Glutamatergic neuron (in vitro differentiated cells): ENCODE data around the gene USP36. TPM values are rescaled to one million over a fixed set of nuclear protein-coding genes. Genes with fewer than 3 reads are reported as not detected.
"Not testable (repeated sequence)": the region's sequence is repeated elsewhere in the genome, so short reads cannot be mapped to it uniquely, and the experiment has no call there.

Experiments used
- DNase-seq: peaks from one replicate; pipeline ENCODE4 v3.0.0; 2022
- H3K27ac Mint-ChIP-seq: one replicate; pipeline ENCODE4 v1.8.0; 2020; ENCODE audit warnings: mild to moderate bottlenecking, mixed read lengths, inconsistent platforms; ENCODE audit not compliant: unreplicated experiment
- H3K27me3 Mint-ChIP-seq: one replicate; pipeline ENCODE4 v1.8.0; 2020; ENCODE audit warnings: mild to moderate bottlenecking, moderate library complexity, mixed read lengths, inconsistent platforms; ENCODE audit not compliant: unreplicated experiment
- H3K36me3 Mint-ChIP-seq: one replicate; pipeline ENCODE4 v1.8.0; 2020; ENCODE audit warnings: mild to moderate bottlenecking, mixed read lengths, inconsistent platforms; ENCODE audit not compliant: unreplicated experiment
- H3K4me1 Mint-ChIP-seq: one replicate; pipeline ENCODE4 v1.8.0; 2020; ENCODE audit warnings: mild to moderate bottlenecking, low read depth, mixed read lengths, inconsistent platforms; ENCODE audit not compliant: unreplicated experiment
- H3K4me3 Mint-ChIP-seq: one replicate; pipeline ENCODE4 v1.8.0; 2020; ENCODE audit warnings: mild to moderate bottlenecking, mixed read lengths, inconsistent platforms; ENCODE audit not compliant: unreplicated experiment
- H3K9me3 Mint-ChIP-seq: one replicate; pipeline ENCODE4 v1.8.0; 2020; ENCODE audit warnings: mild to moderate bottlenecking, moderate library complexity, mixed read lengths, inconsistent platforms; ENCODE audit not compliant: unreplicated experiment
- total RNA-seq: library from RNA; stranded (reverse); fragmentation: NEBNext Ultra II Directional; extraction: Animal tissue kit (Norgen Biotek cat#: 25700); gene quantifications from one replicate; pipeline ENCODE4 v1.2.1, GENCODE V29; 2021; ENCODE audit not compliant: unreplicated experiment
- TF ChIP-seq, protein P1 (sequence below): fragments of 200-600 bp; sonication (generic); IDR thresholded peaks from one replicate; pipeline ENCODE4 v1.5.0; 2021; ENCODE audit not compliant: partially characterized antibody, unreplicated experiment

Gene USP36
- total RNA-seq, 1 donor from 2014 or later, result 45.3 TPM

DNA sequence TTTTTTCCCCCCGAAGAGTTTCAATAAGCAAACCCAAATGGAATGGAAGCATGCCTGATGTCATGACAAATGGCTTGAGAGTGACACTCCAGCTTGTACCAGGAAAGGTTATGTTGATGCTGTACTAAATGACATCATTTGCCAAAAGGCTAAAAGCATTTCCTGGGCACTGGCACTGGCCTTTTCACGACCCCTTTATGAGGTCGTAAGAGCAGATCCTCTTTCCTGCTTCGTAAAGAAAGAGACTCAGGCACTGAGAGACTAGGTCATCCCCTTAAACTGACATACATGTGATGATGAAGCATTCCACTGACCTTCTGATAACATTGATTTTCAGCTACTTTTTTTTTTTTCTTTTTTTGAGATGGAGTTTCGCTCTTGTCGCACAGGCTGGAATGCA is 31.9 kb upstream of the USP36 start:
- TF ChIP-seq, protein P1, sequence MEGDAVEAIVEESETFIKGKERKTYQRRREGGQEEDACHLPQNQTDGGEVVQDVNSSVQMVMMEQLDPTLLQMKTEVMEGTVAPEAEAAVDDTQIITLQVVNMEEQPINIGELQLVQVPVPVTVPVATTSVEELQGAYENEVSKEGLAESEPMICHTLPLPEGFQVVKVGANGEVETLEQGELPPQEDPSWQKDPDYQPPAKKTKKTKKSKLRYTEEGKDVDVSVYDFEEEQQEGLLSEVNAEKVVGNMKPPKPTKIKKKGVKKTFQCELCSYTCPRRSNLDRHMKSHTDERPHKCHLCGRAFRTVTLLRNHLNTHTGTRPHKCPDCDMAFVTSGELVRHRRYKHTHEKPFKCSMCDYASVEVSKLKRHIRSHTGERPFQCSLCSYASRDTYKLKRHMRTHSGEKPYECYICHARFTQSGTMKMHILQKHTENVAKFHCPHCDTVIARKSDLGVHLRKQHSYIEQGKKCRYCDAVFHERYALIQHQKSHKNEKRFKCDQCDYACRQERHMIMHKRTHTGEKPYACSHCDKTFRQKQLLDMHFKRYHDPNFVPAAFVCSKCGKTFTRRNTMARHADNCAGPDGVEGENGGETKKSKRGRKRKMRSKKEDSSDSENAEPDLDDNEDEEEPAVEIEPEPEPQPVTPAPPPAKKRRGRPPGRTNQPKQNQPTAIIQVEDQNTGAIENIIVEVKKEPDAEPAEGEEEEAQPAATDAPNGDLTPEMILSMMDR, result no peak

GRCh38 chr17:78870621-78871020 is 30.0 kb upstream of the USP36 start:
- no peak for DNase-seq
- Mint-ChIP-seq H3K27ac (no peak overlapping the region), H3K4me1 (peaks cover 13% of the 10 kb centered on the region), H3K36me3 (peaks cover 14% of the 10 kb centered on the region), H3K4me3 (no peak overlapping the region), H3K27me3 (no peaks in the 10 kb centered on the region), H3K9me3 (peaks cover 5% of the 10 kb centered on the region)
- TF ChIP-seq, protein P1, result no peak

More for the DNA sequence above, 31.9 kb upstream of the USP36 start:
- peaks cover 19% of the 10 kb centered on the region for H3K36me3 Mint-ChIP-seq
- peaks cover 8% of the 10 kb centered on the region for H3K9me3 Mint-ChIP-seq
- no peak overlapping the region for H3K4me3 Mint-ChIP-seq
- H3K4me1 Mint-ChIP-seq, result peaks cover 24% of the 10 kb centered on the region
- no peak for DNase-seq
- H3K27me3 Mint-ChIP-seq, result peaks cover 7% of the 10 kb centered on the region
- H3K27ac Mint-ChIP-seq, result no peak overlapping the region

DNA sequence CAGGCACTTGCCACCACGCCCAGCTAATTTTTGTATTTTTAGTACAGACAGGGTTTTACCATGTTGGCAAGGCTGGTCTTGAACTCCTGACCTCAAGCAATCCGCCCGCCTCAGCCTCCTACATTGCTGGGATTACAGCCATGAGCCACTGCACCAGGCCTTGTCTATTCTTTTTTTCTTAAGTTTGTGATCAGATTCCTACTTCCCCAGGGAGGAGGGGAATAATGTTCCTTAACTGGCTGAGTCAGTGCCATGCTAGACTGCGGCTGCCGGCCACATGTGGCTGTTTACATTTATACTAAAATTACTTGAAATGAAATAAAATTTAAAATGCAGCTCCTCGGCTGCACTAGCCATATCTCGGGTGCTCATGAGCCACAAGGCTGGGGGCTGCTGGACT is 27.8 kb upstream of the USP36 start:
- H3K27ac Mint-ChIP-seq, result no peak overlapping the region
- DNase-seq, result no peak
- H3K4me1 Mint-ChIP-seq, result no peaks in the 10 kb centered on the region
- H3K36me3 Mint-ChIP-seq, result peaks cover 9% of the 10 kb centered on the region
- H3K27me3 Mint-ChIP-seq, result no peaks in the 10 kb centered on the region
- no peak overlapping the region for H3K4me3 Mint-ChIP-seq
- TF ChIP-seq, protein P1, result no peak
- H3K9me3 Mint-ChIP-seq, result peaks cover 6% of the 10 kb centered on the region

DNA sequence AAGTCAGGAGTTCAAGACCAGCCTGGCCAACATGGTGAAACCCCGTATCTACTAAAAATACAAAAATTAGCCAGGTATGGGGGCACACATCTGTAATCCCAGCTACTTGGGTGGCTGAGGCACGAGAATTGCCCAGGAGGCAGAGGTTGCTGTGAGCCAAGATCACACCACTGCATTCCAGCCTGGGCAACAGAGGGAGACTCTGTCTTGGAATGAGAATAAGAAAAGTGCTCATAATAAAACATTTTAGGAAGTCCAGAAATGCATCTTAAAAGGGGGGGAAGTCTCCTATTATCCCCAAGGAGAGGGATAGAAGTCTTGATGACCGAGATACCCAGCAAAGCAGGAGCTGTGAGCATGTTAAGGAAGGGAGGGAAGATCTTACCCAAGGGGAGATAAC is 26.4 kb upstream of the USP36 start:
- H3K9me3 Mint-ChIP-seq, H3K27me3 Mint-ChIP-seq, H3K36me3 Mint-ChIP-seq, H3K4me3 Mint-ChIP-seq, H3K27ac Mint-ChIP-seq, DNase-seq, H3K4me1 Mint-ChIP-seq: not testable (repeated sequence)

DNA sequence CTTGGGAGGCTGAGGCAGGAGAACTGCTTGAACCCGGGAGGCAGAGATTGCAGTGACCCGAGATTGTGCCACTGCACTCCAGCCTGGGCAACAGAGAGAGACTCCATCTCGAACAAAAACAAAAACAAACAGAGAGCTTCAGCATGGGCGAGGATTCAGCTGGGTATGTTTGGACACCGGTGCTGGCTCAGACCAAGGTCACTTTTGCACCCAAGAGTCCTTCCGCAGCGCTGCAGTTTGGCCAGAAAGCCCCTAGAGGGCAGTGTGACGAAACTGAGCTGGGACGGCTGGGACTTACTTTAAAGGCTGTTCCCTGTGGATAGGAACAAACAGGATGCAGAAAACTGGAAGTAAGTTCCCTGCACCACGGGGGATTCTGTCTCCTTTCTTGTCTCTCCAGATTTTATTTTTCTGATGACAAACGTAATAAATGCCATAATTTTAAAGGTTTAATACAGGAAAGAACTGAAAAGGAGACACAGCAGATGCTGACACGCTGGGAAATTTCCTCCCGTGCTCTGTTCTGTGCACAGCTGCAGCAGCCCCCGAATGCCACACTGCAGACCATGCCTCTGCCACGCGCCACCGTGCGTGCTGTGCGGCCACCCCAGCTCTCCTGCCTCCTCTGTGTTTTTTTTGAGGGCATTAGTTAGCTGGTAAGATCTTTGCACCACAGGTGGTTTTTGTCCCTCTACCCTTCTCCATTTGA is 25.2 kb upstream of the USP36 start:
- peak; percentile 83 for DNase-seq
- peaks cover 7% of the 10 kb centered on the region for H3K9me3 Mint-ChIP-seq
- H3K27ac Mint-ChIP-seq, result no peak overlapping the region
- TF ChIP-seq, protein P1, result peak; percentile 88
- H3K4me3 Mint-ChIP-seq, result no peak overlapping the region
- peaks cover 2% of the 10 kb centered on the region for H3K27me3 Mint-ChIP-seq
- H3K36me3 Mint-ChIP-seq, result peaks cover 8% of the 10 kb centered on the region
- H3K4me1 Mint-ChIP-seq, result no peaks in the 10 kb centered on the region
